ENCODE measurements around the gene RBPMS2.

RBPMS2 gene

GRCh38 chr15:64696481-64696880 is 78.9 kb downstream of the RBPMS2 start:
- Histone ChIP-seq H4K8ac (ENCODE audit: low read depth, low read length) (no peak overlapping the region), H4K5ac (ENCODE audit: low read length) (no peak overlapping the region), H3K23ac (ENCODE audit: low read length) (no peak overlapping the region), H3K4me1 (ENCODE audit: control insufficient read depth, low read depth, low read length) (peaks cover 21% of the 10 kb centered on the region), H3K79me1 (ENCODE audit: low read length) (peaks cover 21% of the 10 kb centered on the region), H3K27ac (ENCODE audit: low read depth, low read length) (no peak overlapping the region), H3K56ac (ENCODE audit: low read length) (no peak overlapping the region), H3K9ac (ENCODE audit: low read length) (no peak overlapping the region), H3K27me3 (ENCODE audit: insufficient read depth, low read length, poor library complexity) (no peaks in the 10 kb centered on the region), H2AK5ac (ENCODE audit: low read length) (no peak overlapping the region), H3K79me2 (ENCODE audit: control insufficient read depth, insufficient read depth, low read length) (peaks cover 58% of the 10 kb centered on the region), H3K18ac (ENCODE audit: low read length) (no peak overlapping the region), H3K4me2 (ENCODE audit: low read length) (no peak overlapping the region), H3K4me3 (ENCODE audit: low read length) (no peak overlapping the region), H2BK15ac (replicated peaks; ENCODE audit: low read depth) (no peak overlapping the region), H2BK5ac (ENCODE audit: low read length) (no peak overlapping the region), H3K4ac (ENCODE audit: low read depth, low read length) (no peak overlapping the region), H3K36me3 (ENCODE audit: control insufficient read depth, insufficient read depth, low read length) (peaks cover 7% of the 10 kb centered on the region), H2BK120ac (ENCODE audit: low read depth, low read length) (no peak overlapping the region)
- DNase-seq = no peak
- no CpG with 5 or more reads among the region's 3 CpGs for WGBS (ENCODE audit: extremely low coverage, insufficient coverage, low lambda C conversion rate)

- Histone ChIP-seq H3K27ac (ENCODE audit: low read depth, low read length) (no peak overlapping the region), H4K8ac (ENCODE audit: low read depth, low read length) (no peak overlapping the region), H3K9ac (ENCODE audit: low read length) (no peak overlapping the region), H3K79me2 (ENCODE audit: control insufficient read depth, insufficient read depth, low read length) (peaks cover 54% of the 10 kb centered on the region), H3K23ac (ENCODE audit: low read length) (no peak overlapping the region), H2BK15ac (replicated peaks; ENCODE audit: low read depth) (no peak overlapping the region), H3K4me3 (ENCODE audit: low read length) (no peak overlapping the region), H3K4me2 (ENCODE audit: low read length) (no peak overlapping the region), H3K18ac (ENCODE audit: low read length) (no peak overlapping the region), H2AK5ac (ENCODE audit: low read length) (no peak overlapping the region), H3K79me1 (ENCODE audit: low read length) (peaks cover 23% of the 10 kb centered on the region), H3K4ac (ENCODE audit: low read depth, low read length) (no peak overlapping the region), H2BK5ac (ENCODE audit: low read length) (no peak overlapping the region), H4K5ac (ENCODE audit: low read length) (no peak overlapping the region), H3K36me3 (ENCODE audit: control insufficient read depth, insufficient read depth, low read length) (peaks cover 10% of the 10 kb centered on the region), H3K56ac (ENCODE audit: low read length) (no peak overlapping the region), H3K4me1 (ENCODE audit: control insufficient read depth, low read depth, low read length) (peaks cover 21% of the 10 kb centered on the region), H3K27me3 (ENCODE audit: insufficient read depth, low read length, poor library complexity) (no peaks in the 10 kb centered on the region), H2BK120ac (ENCODE audit: low read depth, low read length) (no peak overlapping the region)
- no CpG with 5 or more reads among the region's 6 CpGs for WGBS (ENCODE audit: extremely low coverage, insufficient coverage, low lambda C conversion rate)
- DNase-seq = no peak
These were observed 79.8 kb downstream of the RBPMS2 start for GRCh38 chr15:64695561-64695992.

GRCh38 chr15:64694816-64695215 is 80.6 kb downstream of the RBPMS2 start:
- Histone ChIP-seq H2BK15ac (replicated peaks; ENCODE audit: low read depth) (no peak overlapping the region), H3K27me3 (ENCODE audit: insufficient read depth, low read length, poor library complexity) (no peaks in the 10 kb centered on the region), H3K56ac (ENCODE audit: low read length) (no peak overlapping the region), H2BK5ac (ENCODE audit: low read length) (no peak overlapping the region), H2AK5ac (ENCODE audit: low read length) (no peak overlapping the region), H3K36me3 (ENCODE audit: control insufficient read depth, insufficient read depth, low read length) (peaks cover 15% of the 10 kb centered on the region), H3K9ac (ENCODE audit: low read length) (no peak overlapping the region), H2BK120ac (ENCODE audit: low read depth, low read length) (no peak overlapping the region), H3K23ac (ENCODE audit: low read length) (no peak overlapping the region), H3K4me3 (ENCODE audit: low read length) (no peak overlapping the region), H3K79me2 (ENCODE audit: control insufficient read depth, insufficient read depth, low read length) (peaks cover 47% of the 10 kb centered on the region), H3K4ac (ENCODE audit: low read depth, low read length) (no peak overlapping the region), H4K5ac (ENCODE audit: low read length) (no peak overlapping the region), H3K4me1 (ENCODE audit: control insufficient read depth, low read depth, low read length) (peaks cover 14% of the 10 kb centered on the region), H4K8ac (ENCODE audit: low read depth, low read length) (no peak overlapping the region), H3K79me1 (ENCODE audit: low read length) (peaks cover 23% of the 10 kb centered on the region), H3K4me2 (ENCODE audit: low read length) (no peak overlapping the region), H3K27ac (ENCODE audit: low read depth, low read length) (no peak overlapping the region), H3K18ac (ENCODE audit: low read length) (no peak overlapping the region)
- no peak for DNase-seq
- no CpG with 5 or more reads among the region's 2 CpGs for WGBS (ENCODE audit: extremely low coverage, insufficient coverage, low lambda C conversion rate)

- H3K27ac ChIP-seq (ENCODE audit: low read depth, low read length) = no peak overlapping the region
- DNase-seq = no peak
- no peak overlapping the region for H3K4me3 ChIP-seq (ENCODE audit: low read length)
- H4K5ac ChIP-seq (ENCODE audit: low read length) = no peak overlapping the region
- H3K4me1 ChIP-seq (ENCODE audit: control insufficient read depth, low read depth, low read length) = peaks cover 8% of the 10 kb centered on the region
- no peak overlapping the region for H3K9ac ChIP-seq (ENCODE audit: low read length)
- H3K23ac ChIP-seq (ENCODE audit: low read length) = no peak overlapping the region
- H3K79me1 ChIP-seq (ENCODE audit: low read length) = peaks cover 21% of the 10 kb centered on the region
- no peak overlapping the region for H3K4me2 ChIP-seq (ENCODE audit: low read length)
- peaks cover 30% of the 10 kb centered on the region for H3K79me2 ChIP-seq (ENCODE audit: control insufficient read depth, insufficient read depth, low read length)
- H3K27me3 ChIP-seq (ENCODE audit: insufficient read depth, low read length, poor library complexity) = no peaks in the 10 kb centered on the region
- peaks cover 22% of the 10 kb centered on the region for H3K36me3 ChIP-seq (ENCODE audit: control insufficient read depth, insufficient read depth, low read length)
- no CpG with 5 or more reads among the region's 5 CpGs for WGBS (ENCODE audit: extremely low coverage, insufficient coverage, low lambda C conversion rate)
- H3K18ac ChIP-seq (ENCODE audit: low read length) = no peak overlapping the region
- no peak overlapping the region for H3K4ac ChIP-seq (ENCODE audit: low read depth, low read length)
- no peak overlapping the region for H2BK15ac ChIP-seq (replicated peaks; ENCODE audit: low read depth)
- no peak overlapping the region for H4K8ac ChIP-seq (ENCODE audit: low read depth, low read length)
- H2BK120ac ChIP-seq (ENCODE audit: low read depth, low read length) = no peak overlapping the region
- no peak overlapping the region for H3K56ac ChIP-seq (ENCODE audit: low read length)
- H2AK5ac ChIP-seq (ENCODE audit: low read length) = no peak overlapping the region
- no peak overlapping the region for H2BK5ac ChIP-seq (ENCODE audit: low read length)
These were observed 82.3 kb downstream of the RBPMS2 start for GRCh38 chr15:64693134-64693533.

- Histone ChIP-seq H2BK15ac (replicated peaks; ENCODE audit: low read depth) (no peak overlapping the region), H3K4me2 (ENCODE audit: low read length) (no peak overlapping the region), H2BK120ac (ENCODE audit: low read depth, low read length) (no peak overlapping the region), H3K23ac (ENCODE audit: low read length) (no peak overlapping the region), H3K36me3 (ENCODE audit: control insufficient read depth, insufficient read depth, low read length) (peaks cover 23% of the 10 kb centered on the region), H3K4me1 (ENCODE audit: control insufficient read depth, low read depth, low read length) (peaks cover 11% of the 10 kb centered on the region), H3K9ac (ENCODE audit: low read length) (no peak overlapping the region), H3K79me2 (ENCODE audit: control insufficient read depth, insufficient read depth, low read length) (peaks cover 22% of the 10 kb centered on the region), H3K4ac (ENCODE audit: low read depth, low read length) (no peak overlapping the region), H2AK5ac (ENCODE audit: low read length) (no peak overlapping the region), H4K8ac (ENCODE audit: low read depth, low read length) (no peak overlapping the region), H2BK5ac (ENCODE audit: low read length) (no peak overlapping the region), H3K4me3 (ENCODE audit: low read length) (no peak overlapping the region), H3K27me3 (ENCODE audit: insufficient read depth, low read length, poor library complexity) (no peaks in the 10 kb centered on the region), H3K79me1 (ENCODE audit: low read length) (peaks cover 21% of the 10 kb centered on the region), H4K5ac (ENCODE audit: low read length) (no peak overlapping the region), H3K18ac (ENCODE audit: low read length) (no peak overlapping the region), H3K56ac (ENCODE audit: low read length) (no peak overlapping the region), H3K27ac (ENCODE audit: low read depth, low read length) (no peak overlapping the region)
- DNase-seq = no peak
- WGBS (ENCODE audit: extremely low coverage, insufficient coverage, low lambda C conversion rate) = no CpG with 5 or more reads among the region's 9 CpGs
These were observed 83.4 kb downstream of the RBPMS2 start for GRCh38 chr15:64691896-64692565.
